Endothelial cell of umbilical vein (primary cell): ENCODE results near the gene NUDT16L1. TPM values are rescaled to one million over a fixed set of nuclear protein-coding genes. Genes with fewer than 3 reads are reported as not detected.

Experiments
- BruUV-seq: library from RNA; stranded (reverse); fragments of 400-500 nt; replicated peaks from 2 replicates; lab custom pipeline; 2021; lab: Mats Ljungman, UMichigan
- CTCF ChIA-PET: fragments of 300-600, 350-600 bp; sonication (Branson Sonifier 250); formaldehyde crosslinking; loops from one replicate; lab custom pipeline; 2021; ENCODE audit warnings: antibody characterized with exemption, inconsistent platforms; lab: Charles Lee
- POLR2A ChIA-PET: fragments of 300-600, 350-600 bp; sonication (Branson Sonifier 250); formaldehyde crosslinking; loops from one replicate; lab custom pipeline; 2021; ENCODE audit warnings: antibody characterized with exemption, inconsistent platforms; lab: Charles Lee
- DNase-seq: peaks from one replicate; pipeline ENCODE4 v3.0.0-alpha.2; 2011; ENCODE audit warnings: low read depth, low spot score
- FAIRE-seq: peaks from 2 replicates; lab custom pipeline; 2011; peaks lifted over from hg19 to GRCh38; lab: Jason Lieb, UNC
- H2AFZ ChIP-seq: 2 replicates; pipeline ENCODE4 v1.6.0; 2012; ENCODE audit warnings: low read depth, low read length, control low read depth, inconsistent platforms
- H3K27ac ChIP-seq: 2 replicates; pipeline ENCODE4 v1.5.1; 2011; ENCODE audit warnings: low read depth, mild to moderate bottlenecking, control low read depth, low read length, moderate library complexity; ENCODE audit not compliant: insufficient read depth
- H3K27me3 ChIP-seq, 2 experiments: 2 replicates each; pipeline versions ENCODE4 v1.6.0 to v1.6.1; 2011; ENCODE audit warnings: low read length in 2 of 2, mixed read lengths in 1 of 2; ENCODE audit not compliant: control insufficient read depth in 2 of 2, insufficient read depth in 2 of 2
- H3K36me3 ChIP-seq, 2 experiments: 2 replicates in 1 of 2; 3 replicates in 1 of 2; pipeline ENCODE4 v1.5.1; 2011; ENCODE audit warnings: low read length in 2 of 2, mild to moderate bottlenecking in 1 of 2, moderate library complexity in 1 of 2; ENCODE audit not compliant: control insufficient read depth in 2 of 2, insufficient read depth in 2 of 2; ENCODE audit errors: extremely low read depth in 1 of 2
- H3K4me1 ChIP-seq: 3 replicates; pipeline ENCODE4 v1.5.1; 2011; ENCODE audit warnings: mild to moderate bottlenecking, low read length; ENCODE audit not compliant: control insufficient read depth, insufficient read depth; ENCODE audit errors: extremely low read depth
- H3K4me2 ChIP-seq: 2 replicates; pipeline ENCODE4 v1.6.1; 2011; ENCODE audit warnings: low read length, control low read depth, mixed read lengths; ENCODE audit not compliant: insufficient read depth
- H3K4me3 ChIP-seq, 3 experiments: fragments of 200-600 bp in 1 of 3; sonication (generic), shearing (Covaris generic) in 1 of 3; replicated peaks in 1 of 3; 2 replicates each; pipeline ENCODE4 v1.5.1; 2011 to 2016; ENCODE audit warnings: control low read depth in 3 of 3, low read length in 3 of 3, mild to moderate bottlenecking in 2 of 3, inconsistent platforms in 1 of 3, low read depth in 1 of 3, moderate library complexity in 1 of 3; ENCODE audit not compliant: insufficient read depth in 1 of 3
- H3K79me2 ChIP-seq: 2 replicates; pipeline ENCODE4 v1.6.0; 2012; ENCODE audit warnings: low read length, inconsistent platforms; ENCODE audit not compliant: control insufficient read depth, insufficient read depth
- H3K9ac ChIP-seq: replicated peaks from 2 replicates; pipeline ENCODE3; 2011; ENCODE audit warnings: low read length, control low read depth; ENCODE audit not compliant: insufficient read depth; ENCODE audit errors: extremely low read depth
- H3K9me1 ChIP-seq: replicated peaks from 3 replicates; pipeline ENCODE4 v1.6.0; 2011; ENCODE audit warnings: mild to moderate bottlenecking, low read length; ENCODE audit not compliant: control insufficient read depth, insufficient read depth; ENCODE audit errors: extremely low read depth
- H3K9me3 ChIP-seq: replicated peaks from 2 replicates; pipeline ENCODE4 v1.5.1; 2012; ENCODE audit warnings: low read length, inconsistent platforms; ENCODE audit not compliant: control insufficient read depth, insufficient read depth
- H4K20me1 ChIP-seq: replicated peaks from 2 replicates; pipeline ENCODE3; 2011; ENCODE audit warnings: mild to moderate bottlenecking, low read length; ENCODE audit not compliant: control insufficient read depth, insufficient read depth; ENCODE audit errors: extremely low read depth
- CTCF ChIP-seq, 2 donors: IDR thresholded peaks; 1 replicate in 1 of 2; 2 replicates in 1 of 2; pipeline ENCODE4 v1.5.1; 2011; ENCODE audit warnings: low read length in 2 of 2, mild to moderate bottlenecking in 2 of 2, moderate library complexity in 2 of 2, control low read depth in 1 of 2, inconsistent platforms in 1 of 2, low read depth in 1 of 2; ENCODE audit not compliant: insufficient read depth in 1 of 2; ENCODE audit errors: extremely low read depth in 1 of 2
- FOS ChIP-seq: IDR thresholded peaks from 2 replicates; pipeline ENCODE4 v1.6.1; 2011; ENCODE audit warnings: mild to moderate bottlenecking, low read length, moderate library complexity, borderline replicate concordance; ENCODE audit not compliant: insufficient read depth
- GATA2 ChIP-seq: IDR thresholded peaks from 2 replicates; pipeline ENCODE4 v1.7.0; 2011; ENCODE audit warnings: low read depth, mild to moderate bottlenecking, moderate library complexity, mixed read lengths, low read length; ENCODE audit not compliant: insufficient read length, insufficient read depth
- JUN ChIP-seq: IDR thresholded peaks from 2 replicates; pipeline ENCODE4 v1.6.1; 2011; ENCODE audit warnings: borderline replicate concordance, low read depth; ENCODE audit not compliant: insufficient read length, insufficient read depth
- MAX ChIP-seq: IDR thresholded peaks from 2 replicates; pipeline ENCODE4 v1.6.1; 2011; ENCODE audit not compliant: insufficient read depth, insufficient read length
- MYC ChIP-seq: IDR thresholded peaks from one replicate; pipeline ENCODE4 v1.6.1; 2011; ENCODE audit warnings: mild to moderate bottlenecking, low read depth, low read length
- POLR2A ChIP-seq: IDR thresholded peaks from 2 replicates; pipeline ENCODE4 v1.6.1; 2012; ENCODE audit warnings: low read depth, mild to moderate bottlenecking, control low read depth, low read length
- dilution Hi-C: fragments of 300-500 bp; cut with MboI; formaldehyde crosslinking; loops from one replicate; pipeline ENCODE4 v1.15.0; 2019; ENCODE audit warnings: low sequenced_read_pairs; ENCODE audit not compliant: extremely low pct_ligation_motif_present
- intact Hi-C: fragments of 100-400 bp; cut with micrococcal nuclease; formaldehyde crosslinking; loops from one replicate; pipeline ENCODE4 v1.10.0; 2022
- polyA plus RNA-seq, 4 experiments: library from polyadenylated mRNA; depleted of rRNA in 3 of 4; stranded (reverse) in 3 of 4; unstranded in 1 of 4; fragments of >200 nt; gene quantifications; 2 replicates each; pipeline versions ENCODE4 v1.2.1 to v1.2.3, GENCODE V29; 2011 to 2012; ENCODE audit warnings: missing spikeins in 1 of 4
- total RNA-seq: library from RNA; stranded (reverse); gene quantifications from 2 replicates; pipeline ENCODE4 v1.2.3, GENCODE V29; 2021

The NUDT16L1 gene
- total and polyA plus RNA-seq, 2 donors (not counting 3 experiments of a cell fraction or from before 2014, with no cell fraction given), result 24.7 to 53.1 TPM

- H4K20me1 ChIP-seq, result no peaks in the 10 kb centered on the region
- ChIA-PET POLR2A (no interaction called here), CTCF (no interaction called here)
- FAIRE-seq (peak; percentile 26), DNase-seq (no peak)
- intact Hi-C loops (no loop called here), dilution Hi-C loops (no loop called here)
- no peak overlapping the region for H3K27ac ChIP-seq
- no peak for TF ChIP-seq GATA2
- TF ChIP-seq MAX, result no peak
- no peak for TF ChIP-seq CTCF (IDR thresholded peaks at IDR 0.05; ENCODE audit: extremely low read depth in 1 of 2, insufficient read depth in 1 of 2, low read depth in 1 of 2, low read length in 2 of 2)
- TF ChIP-seq JUN, result no peak
- no peak for TF ChIP-seq FOS
- no peak for TF ChIP-seq POLR2A
- TF ChIP-seq MYC, result no peak
- H3K36me3 ChIP-seq, result peaks cover 0 to 32% of the 10 kb centered on the region in 2 experiments
- no peaks in the 10 kb centered on the region for H3K27me3 ChIP-seq
- BruUV-seq, result no TSS peak
- no peak overlapping the region for H3K9ac ChIP-seq
- H2AFZ ChIP-seq, result no peak overlapping the region
- H3K4me2 ChIP-seq, result no peak overlapping the region
- no peaks in the 10 kb centered on the region for H3K79me2 ChIP-seq
- no peaks in the 10 kb centered on the region for H3K4me1 ChIP-seq
- no peak overlapping the region for H3K4me3 ChIP-seq
- no peaks in the 10 kb centered on the region for H3K9me1 ChIP-seq
- H3K9me3 ChIP-seq, result no peaks in the 10 kb centered on the region
Measured at GRCh38 chr16:4664538-4665418, 28.6 kb upstream of the NUDT16L1 start.
